Measurements from ENCODE around the gene DNASE1.

DNASE1 gene

DNA sequence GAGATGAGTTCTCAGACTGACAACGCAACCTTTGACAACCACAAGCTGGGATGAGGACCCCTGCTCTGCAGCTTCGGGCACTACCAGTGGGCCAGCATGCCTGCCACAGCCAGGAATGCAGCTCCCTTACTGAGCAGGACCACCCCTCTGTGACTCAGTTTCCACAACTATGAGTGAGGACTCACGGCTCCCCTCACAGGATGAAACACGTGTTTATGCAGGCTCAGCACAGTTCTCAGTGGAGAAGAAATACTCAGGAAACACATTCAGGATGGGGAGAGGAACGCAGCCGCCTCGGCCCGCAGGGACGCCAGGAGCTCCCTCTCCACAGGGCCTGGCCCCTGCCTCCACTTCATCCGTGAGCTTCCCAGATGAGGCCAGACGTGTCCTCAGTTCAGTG, 14.1 kb downstream of the DNASE1 start:
- Histone ChIP-seq H2AFZ (ENCODE audit: low read length) (no peak overlapping the region), H3K9me3 (ENCODE audit: low read length) (no peaks in the 10 kb centered on the region), H3K9me2 (ENCODE audit: low read depth, low read length) (no peaks in the 10 kb centered on the region), H3K4me1 (ENCODE audit: insufficient read depth, low read length, severe bottlenecking) (no peaks in the 10 kb centered on the region), H3K27me3 (ENCODE audit: insufficient read depth, low read length) (no peaks in the 10 kb centered on the region), H3K36me3 (ENCODE audit: insufficient read depth, low read length) (peaks cover 87% of the 10 kb centered on the region), H3F3A (ENCODE audit: insufficient read depth, low read length) (no peaks in the 10 kb centered on the region), H3K79me2 (ENCODE audit: insufficient read depth, low read length) (no peaks in the 10 kb centered on the region), H3K9ac (ENCODE audit: low read length) (no peak overlapping the region), H4K20me1 (ENCODE audit: insufficient read depth, low read length) (no peaks in the 10 kb centered on the region), H3K4me3 (ENCODE audit: low read depth, low read length, poor library complexity, severe bottlenecking) (no peak overlapping the region), H3K4me2 (ENCODE audit: low read length) (no peak overlapping the region), H3K27ac (ENCODE audit: low read depth, low read length, poor library complexity, severe bottlenecking) (no peak overlapping the region)
- TF ChIP-seq, protein P1, sequence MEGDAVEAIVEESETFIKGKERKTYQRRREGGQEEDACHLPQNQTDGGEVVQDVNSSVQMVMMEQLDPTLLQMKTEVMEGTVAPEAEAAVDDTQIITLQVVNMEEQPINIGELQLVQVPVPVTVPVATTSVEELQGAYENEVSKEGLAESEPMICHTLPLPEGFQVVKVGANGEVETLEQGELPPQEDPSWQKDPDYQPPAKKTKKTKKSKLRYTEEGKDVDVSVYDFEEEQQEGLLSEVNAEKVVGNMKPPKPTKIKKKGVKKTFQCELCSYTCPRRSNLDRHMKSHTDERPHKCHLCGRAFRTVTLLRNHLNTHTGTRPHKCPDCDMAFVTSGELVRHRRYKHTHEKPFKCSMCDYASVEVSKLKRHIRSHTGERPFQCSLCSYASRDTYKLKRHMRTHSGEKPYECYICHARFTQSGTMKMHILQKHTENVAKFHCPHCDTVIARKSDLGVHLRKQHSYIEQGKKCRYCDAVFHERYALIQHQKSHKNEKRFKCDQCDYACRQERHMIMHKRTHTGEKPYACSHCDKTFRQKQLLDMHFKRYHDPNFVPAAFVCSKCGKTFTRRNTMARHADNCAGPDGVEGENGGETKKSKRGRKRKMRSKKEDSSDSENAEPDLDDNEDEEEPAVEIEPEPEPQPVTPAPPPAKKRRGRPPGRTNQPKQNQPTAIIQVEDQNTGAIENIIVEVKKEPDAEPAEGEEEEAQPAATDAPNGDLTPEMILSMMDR (IDR thresholded peaks at IDR 0.05; ENCODE audit: low read length): no peak
- TF ChIP-seq EZH2 (IDR thresholded peaks at IDR 0.05; ENCODE audit: borderline replicate concordance, low read length): no peak

DNA sequence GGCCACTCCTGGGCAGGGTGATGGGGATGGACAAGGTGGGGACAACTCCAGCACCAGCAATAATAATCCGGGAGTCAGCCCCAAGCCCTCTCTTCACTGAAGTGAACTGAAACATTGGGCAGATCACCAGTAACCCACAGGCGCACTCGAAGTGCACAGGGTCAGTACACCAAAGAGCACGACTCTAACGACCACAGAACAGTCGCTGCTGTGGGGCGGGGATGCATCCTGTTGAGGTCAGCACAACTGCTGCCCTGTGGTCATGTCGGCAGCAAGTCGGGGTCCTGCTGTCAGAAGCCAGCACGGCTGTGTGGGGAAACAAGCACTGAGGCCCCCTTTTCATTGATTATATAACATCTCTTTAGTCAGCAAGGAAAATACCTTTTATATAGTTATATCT, 14.6 kb downstream of the DNASE1 start:
- Histone ChIP-seq H2AFZ (ENCODE audit: low read length) (no peak overlapping the region), H3F3A (ENCODE audit: insufficient read depth, low read length) (no peaks in the 10 kb centered on the region), H3K9me2 (ENCODE audit: low read depth, low read length) (no peaks in the 10 kb centered on the region), H3K4me1 (ENCODE audit: insufficient read depth, low read length, severe bottlenecking) (no peaks in the 10 kb centered on the region), H3K36me3 (ENCODE audit: insufficient read depth, low read length) (peaks cover 88% of the 10 kb centered on the region), H3K9ac (ENCODE audit: low read length) (no peak overlapping the region), H3K9me3 (ENCODE audit: low read length) (no peaks in the 10 kb centered on the region), H3K4me3 (ENCODE audit: low read depth, low read length, poor library complexity, severe bottlenecking) (no peak overlapping the region), H3K4me2 (ENCODE audit: low read length) (no peak overlapping the region), H4K20me1 (ENCODE audit: insufficient read depth, low read length) (no peaks in the 10 kb centered on the region), H3K27me3 (ENCODE audit: insufficient read depth, low read length) (no peaks in the 10 kb centered on the region), H3K79me2 (ENCODE audit: insufficient read depth, low read length) (no peaks in the 10 kb centered on the region), H3K27ac (ENCODE audit: low read depth, low read length, poor library complexity, severe bottlenecking) (no peak overlapping the region)
- TF ChIP-seq, protein P1 (IDR thresholded peaks at IDR 0.05; ENCODE audit: low read length): no peak
- no peak for TF ChIP-seq EZH2 (IDR thresholded peaks at IDR 0.05; ENCODE audit: borderline replicate concordance, low read length)

DNA sequence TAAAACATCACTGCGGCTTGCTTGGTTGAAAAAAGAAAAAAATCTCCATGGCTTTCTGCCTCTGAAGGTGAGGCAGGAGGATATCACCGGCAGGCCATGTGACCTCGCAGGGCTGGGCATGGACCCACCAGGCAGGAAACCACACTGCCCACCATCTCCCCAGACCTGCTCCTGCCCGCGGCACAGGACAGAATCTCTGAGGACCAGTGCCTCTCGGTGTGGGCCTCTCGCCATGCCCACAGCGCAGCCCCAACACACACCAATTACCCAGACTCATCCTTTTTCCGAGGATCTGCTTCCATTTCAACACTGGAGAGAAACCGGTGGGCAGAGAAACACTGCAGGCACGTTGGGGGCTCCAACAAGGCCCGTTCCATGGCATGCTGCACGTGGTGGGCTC, 16.2 kb downstream of the DNASE1 start:
- Histone ChIP-seq H3K4me2 (ENCODE audit: low read length) (no peak overlapping the region), H3K9me2 (ENCODE audit: low read depth, low read length) (no peaks in the 10 kb centered on the region), H3K27me3 (ENCODE audit: insufficient read depth, low read length) (no peaks in the 10 kb centered on the region), H3K4me3 (ENCODE audit: low read depth, low read length, poor library complexity, severe bottlenecking) (no peak overlapping the region), H2AFZ (ENCODE audit: low read length) (no peak overlapping the region), H3K36me3 (ENCODE audit: insufficient read depth, low read length) (peaks cover 88% of the 10 kb centered on the region), H4K20me1 (ENCODE audit: insufficient read depth, low read length) (no peaks in the 10 kb centered on the region), H3F3A (ENCODE audit: insufficient read depth, low read length) (no peaks in the 10 kb centered on the region), H3K27ac (ENCODE audit: low read depth, low read length, poor library complexity, severe bottlenecking) (no peak overlapping the region), H3K9me3 (ENCODE audit: low read length) (no peaks in the 10 kb centered on the region), H3K79me2 (ENCODE audit: insufficient read depth, low read length) (no peaks in the 10 kb centered on the region), H3K4me1 (ENCODE audit: insufficient read depth, low read length, severe bottlenecking) (no peaks in the 10 kb centered on the region), H3K9ac (ENCODE audit: low read length) (no peak overlapping the region)
- TF ChIP-seq, protein P1 (IDR thresholded peaks at IDR 0.05; ENCODE audit: low read length): no peak
- no peak for TF ChIP-seq EZH2 (IDR thresholded peaks at IDR 0.05; ENCODE audit: borderline replicate concordance, low read length)
